Left lobe of liver (tissue), 2 donors: ENCODE data around the gene PFDN2. TPM values are rescaled to one million over a fixed set of nuclear protein-coding genes. Genes with fewer than 3 reads are reported as not detected.

Experiments used
- ATAC-seq: fragments of 200-7000 bp; cut with Tn5 transposase; one replicate; pipeline ENCODE4 v1.9.1; 2020; ENCODE audit warnings: mild to moderate bottlenecking, moderate library complexity
- DNase-seq: peaks from one replicate; pipeline ENCODE4 v3.0.0-alpha.2; 2020; ENCODE audit warnings: low spot score
- total RNA-seq: library from RNA; stranded (reverse); gene quantifications from one replicate; pipeline ENCODE4 v1.2.1, GENCODE V29; 2021
- donor health status: DM: no; HTN: no; CAD: no; lungs with moderate emphysema.
- donor health status: DM: no; HTN: yes; CAD: no.

The PFDN2 gene
- total RNA-seq, 1 donor from 2014 or later = 22.0 TPM

GRCh38 chr1:161061419-161061818 is 56.4 kb downstream of the PFDN2 start:
- no peak for ATAC-seq
- no peak for DNase-seq

- no peak for ATAC-seq
- no peak for DNase-seq
Observed at GRCh38 chr1:161059293-161059692, 58.5 kb downstream of the PFDN2 start.

- DNase-seq = no peak
- ATAC-seq = no peak
Observed at GRCh38 chr1:161054805-161055204, 63.0 kb downstream of the PFDN2 start.

- ATAC-seq (no peak), DNase-seq (no peak)
Observed at GRCh38 chr1:161054232-161054631, 63.6 kb downstream of the PFDN2 start.

GRCh38 chr1:161052899-161053298 is 64.9 kb downstream of the PFDN2 start:
- ATAC-seq (no peak), DNase-seq (no peak)

GRCh38 chr1:161051219-161051618 is 66.6 kb downstream of the PFDN2 start:
- DNase-seq (no peak), ATAC-seq (no peak)

Other genes with a start within 250 kb of the PFDN2 start
- 2.4 TPM for gene ITLN1, start 232.9 kb downstream of the PFDN2 start, total RNA-seq
- not detected for gene ITLN2, start 163.2 kb downstream of the PFDN2 start, total RNA-seq
- gene F11R, start 96.9 kb downstream of the PFDN2 start, total RNA-seq = 65.4 TPM
- 30.7 TPM for gene TSTD1, start 79.1 kb downstream of the PFDN2 start, total RNA-seq
- gene USF1, start 72.1 kb downstream of the PFDN2 start, total RNA-seq = 27.6 TPM
- 4.0 TPM for gene ARHGAP30, start 48.1 kb downstream of the PFDN2 start, total RNA-seq
- not detected for gene NECTIN4, start 28.5 kb downstream of the PFDN2 start, total RNA-seq
- 6.2 TPM for gene KLHDC9, start 19.7 kb downstream of the PFDN2 start, total RNA-seq
- gene NIT1, start 68 bp upstream of the PFDN2 start, total RNA-seq = 70.3 TPM
- gene DEDD, start 14.6 kb upstream of the PFDN2 start, total RNA-seq = 17.6 TPM
- gene UFC1, start 35.9 kb upstream of the PFDN2 start, total RNA-seq = 36.1 TPM
- 10.2 TPM for gene USP21, start 41.5 kb upstream of the PFDN2 start, total RNA-seq
- gene PPOX, start 48.4 kb upstream of the PFDN2 start, total RNA-seq = 9.3 TPM
- 9.1 TPM for gene B4GALT3, start 59.5 kb upstream of the PFDN2 start, total RNA-seq
- 1.1 TPM for gene ADAMTS4, start 81.0 kb upstream of the PFDN2 start, total RNA-seq
- gene NDUFS2, start 84.3 kb upstream of the PFDN2 start, total RNA-seq = 106 TPM
- gene FCER1G, start 97.3 kb upstream of the PFDN2 start, total RNA-seq = 13.4 TPM
- gene APOA2, start 105.6 kb upstream of the PFDN2 start, total RNA-seq = 4,148 TPM
- gene TOMM40L, start 108.0 kb upstream of the PFDN2 start, total RNA-seq = 6.3 TPM
- gene NR1I3, start 120.2 kb upstream of the PFDN2 start, total RNA-seq = 158 TPM
- 5.1 TPM for gene PCP4L1, start 140.7 kb upstream of the PFDN2 start, total RNA-seq
- gene MPZ, start 191.9 kb upstream of the PFDN2 start, total RNA-seq = 2.4 TPM
- 223 TPM for gene SDHC, start 196.3 kb upstream of the PFDN2 start, total RNA-seq
- gene CFAP126, start 249.8 kb upstream of the PFDN2 start, total RNA-seq = not detected